HG02678 (cell line): ENCODE results near the gene GFOD1.
"Not testable (repeated sequence)": the region's sequence is repeated elsewhere in the genome, so short reads cannot be mapped to it uniquely, and the experiment has no call there.

Experiments used
- ATAC-seq: cut with Tn5 transposase; IDR thresholded peaks from one replicate; pipeline ENCODE4 v1.9.1; 2021; ENCODE audit warnings: mild to moderate bottlenecking, moderate library complexity; ENCODE audit not compliant: unreplicated experiment

Gene GFOD1

DNA sequence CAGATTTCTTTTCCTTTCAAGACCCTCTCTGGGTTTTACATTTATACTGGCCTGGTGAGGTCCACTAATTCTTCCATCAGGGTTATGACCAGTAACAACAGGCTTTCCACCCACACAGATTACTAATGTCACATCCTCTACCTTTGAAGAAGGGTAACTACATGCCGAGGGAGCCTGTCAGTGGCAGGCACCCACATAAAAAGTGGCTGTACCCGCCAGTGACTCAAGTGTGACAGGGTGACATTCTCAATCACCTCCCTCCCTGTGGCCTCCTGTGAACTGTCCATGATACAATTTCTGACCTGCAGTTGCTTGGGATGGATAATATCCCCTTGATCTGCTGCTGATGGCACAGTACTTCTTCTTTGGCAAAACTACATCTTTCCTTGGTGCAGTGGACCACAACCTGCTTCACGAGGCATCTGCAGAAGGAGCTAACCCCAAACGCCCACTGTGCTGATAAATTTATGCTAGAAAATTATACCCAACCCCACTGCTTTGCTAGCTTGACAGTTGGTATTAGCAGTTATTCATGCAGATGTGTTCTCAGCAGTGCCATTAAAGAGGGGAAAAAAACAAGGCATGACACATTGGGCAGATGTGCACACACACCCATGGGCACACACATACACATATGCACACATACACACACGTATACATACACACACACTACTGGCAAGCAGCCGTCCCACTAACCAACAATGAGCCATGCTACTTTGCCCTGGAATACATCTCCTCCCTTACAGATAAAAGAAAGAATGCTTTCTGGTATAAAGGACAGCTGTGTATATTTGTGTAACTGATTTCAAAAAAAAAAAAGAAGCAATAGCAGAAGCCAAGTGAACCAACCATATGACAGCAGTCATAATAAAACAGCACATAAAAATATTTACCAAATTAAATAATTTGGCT is 20.8 kb downstream of the GFOD1 start:
- ATAC-seq = no peak

DNA sequence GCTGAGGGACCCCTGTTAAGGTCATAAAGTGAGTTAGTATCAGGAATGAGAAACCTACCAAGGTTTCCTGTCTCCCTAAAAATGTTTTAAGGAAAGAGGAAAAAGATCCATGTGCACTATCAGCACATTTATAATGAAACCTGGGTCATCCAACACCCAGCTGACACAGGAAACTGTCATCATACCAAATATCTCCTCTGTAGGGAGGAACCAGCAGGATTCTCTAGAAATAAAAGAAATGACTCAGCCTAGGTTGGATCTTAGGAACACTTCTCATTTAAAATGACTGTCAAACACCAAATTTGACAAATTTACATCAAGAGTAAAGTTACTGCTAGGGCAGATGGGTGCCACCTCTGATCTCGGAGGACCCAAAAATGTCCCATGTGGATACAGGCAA is 21.7 kb downstream of the GFOD1 start:
- ATAC-seq = no peak

DNA sequence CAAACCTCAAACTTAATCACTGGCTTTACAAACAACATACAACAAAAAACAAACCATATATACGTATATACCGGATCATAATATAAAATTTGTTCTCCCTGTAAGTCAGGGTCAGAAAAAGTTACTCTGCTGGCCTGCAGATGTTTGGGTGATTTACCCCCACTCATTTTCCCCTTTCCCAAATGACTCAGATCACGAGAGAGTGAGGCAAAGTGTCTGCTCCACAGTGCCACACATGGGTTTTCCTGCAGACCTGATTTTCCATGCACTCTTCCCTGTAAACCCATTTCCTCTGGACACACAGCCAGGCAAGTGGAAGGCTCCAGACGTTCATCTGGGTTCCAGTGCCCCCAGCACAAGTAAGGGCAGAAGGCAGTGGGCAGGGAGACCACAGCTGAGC is 23.5 kb downstream of the GFOD1 start:
- no peak for ATAC-seq

DNA sequence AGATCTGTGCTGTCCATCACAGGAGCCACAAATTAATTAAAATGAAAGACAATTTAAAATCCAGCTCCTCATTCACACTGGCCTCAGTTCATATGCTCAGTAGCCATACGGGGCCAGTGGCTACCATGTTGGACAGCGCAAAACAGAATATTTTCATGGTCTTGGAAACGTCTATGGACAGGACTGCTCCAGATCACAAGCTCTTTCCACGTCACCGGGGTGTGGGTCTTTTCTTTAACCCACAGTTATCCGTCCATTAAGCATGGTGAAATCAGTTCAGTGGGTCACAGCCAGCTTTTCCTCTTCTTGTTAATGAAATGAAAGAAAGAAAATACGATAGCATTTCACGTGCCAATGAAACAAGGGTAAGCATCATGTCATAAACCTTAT is 24.1 kb downstream of the GFOD1 start:
- ATAC-seq = no peak

DNA sequence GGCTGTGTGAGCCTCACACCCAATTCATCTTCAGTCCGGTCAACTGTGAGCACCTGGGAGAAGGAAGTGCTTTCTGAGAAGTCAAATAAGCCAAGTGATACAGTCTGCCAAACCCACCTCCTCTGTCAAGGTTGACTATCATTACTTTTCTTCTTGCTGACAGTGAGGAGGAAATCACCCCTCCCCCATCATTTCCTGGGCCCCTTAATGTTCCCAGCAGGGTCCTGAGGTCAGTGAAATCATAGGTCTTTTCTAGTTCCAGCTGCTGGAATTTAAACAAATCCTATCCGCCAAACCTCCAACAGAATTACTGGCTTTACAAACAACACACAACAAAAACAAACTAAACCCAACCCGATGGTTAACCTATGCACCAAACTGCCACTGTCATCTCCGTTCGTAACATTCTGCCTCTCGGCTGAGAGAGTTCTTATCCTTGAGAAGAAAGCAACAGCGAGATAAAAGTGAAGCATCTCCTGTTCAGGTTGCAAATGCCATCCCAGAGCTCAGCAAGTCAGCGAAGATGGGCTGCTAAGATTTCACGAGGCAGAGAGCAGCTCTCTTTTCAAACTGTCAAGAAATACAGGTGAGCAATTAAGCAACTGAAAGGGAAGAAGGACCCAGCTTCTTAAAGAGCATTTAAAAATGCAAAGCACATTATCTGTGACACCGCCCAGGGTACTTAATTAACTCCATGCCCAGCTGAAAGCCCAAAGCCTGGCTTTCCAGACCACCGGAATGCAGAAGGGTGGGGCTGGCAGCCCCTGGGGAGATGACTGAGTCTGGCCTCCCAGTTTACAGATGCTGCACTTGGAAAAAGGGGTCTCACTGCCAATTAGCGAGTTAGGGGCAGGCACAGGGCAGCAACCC is 24.7 kb downstream of the GFOD1 start:
- no peak for ATAC-seq

DNA sequence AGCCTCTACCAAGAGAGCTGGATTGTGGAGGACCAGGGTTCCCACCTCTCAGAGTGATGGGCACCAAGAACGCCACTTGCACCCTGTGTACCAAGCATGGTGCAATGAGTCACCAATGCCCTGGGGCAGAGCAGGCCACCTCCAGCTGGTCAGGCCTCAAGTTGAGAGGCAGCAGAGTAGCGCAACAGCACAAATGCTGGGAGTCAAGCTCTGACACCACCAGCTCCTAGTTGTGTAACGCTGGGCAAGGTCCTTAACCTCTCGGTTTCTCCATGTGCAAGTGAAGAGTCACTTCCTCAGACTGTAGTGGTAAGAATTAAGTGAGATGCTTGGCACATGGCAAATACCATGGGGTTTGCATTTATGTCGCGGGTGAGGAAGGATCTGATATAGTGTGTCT is 25.6 kb downstream of the GFOD1 start:
- no peak for ATAC-seq

DNA sequence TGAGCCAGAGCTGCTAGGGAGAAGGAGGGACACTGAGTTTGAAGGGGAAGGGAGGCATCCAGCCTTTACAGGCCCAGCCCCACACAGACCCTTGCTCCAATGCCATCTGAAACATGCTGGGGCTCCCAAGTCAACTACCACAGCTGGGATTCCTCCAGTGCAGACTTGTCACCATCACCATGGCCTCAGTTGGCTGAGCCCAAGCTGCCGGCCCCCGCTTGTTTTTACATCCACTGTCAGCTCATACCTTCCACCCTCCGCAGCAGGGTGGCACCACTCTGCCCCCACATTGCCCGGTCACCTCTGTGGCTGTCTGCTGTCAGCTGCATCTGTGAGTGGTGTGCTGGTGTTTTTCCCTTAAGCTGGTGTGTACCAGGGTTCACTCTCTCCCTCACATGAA is 26.1 kb downstream of the GFOD1 start:
- ATAC-seq = no peak

DNA sequence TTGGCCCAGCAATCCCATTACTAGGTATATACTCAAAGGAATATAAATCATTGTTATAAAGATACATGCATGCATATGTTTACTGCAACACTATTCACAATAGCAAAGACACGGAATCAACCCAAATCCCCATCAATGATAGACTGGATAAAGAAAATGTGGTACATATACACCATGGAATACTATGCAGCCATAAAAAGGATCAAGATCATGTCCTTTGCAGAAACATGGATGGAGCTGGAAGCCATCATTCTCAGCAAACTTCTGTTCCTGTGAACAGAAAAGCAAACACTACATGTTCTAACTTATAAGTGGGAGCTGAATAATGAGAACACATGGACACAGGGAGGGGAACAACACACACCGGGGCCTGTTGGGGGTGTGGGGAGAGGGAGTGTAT is 27.1 kb downstream of the GFOD1 start:
- not testable (repeated sequence) for ATAC-seq

DNA sequence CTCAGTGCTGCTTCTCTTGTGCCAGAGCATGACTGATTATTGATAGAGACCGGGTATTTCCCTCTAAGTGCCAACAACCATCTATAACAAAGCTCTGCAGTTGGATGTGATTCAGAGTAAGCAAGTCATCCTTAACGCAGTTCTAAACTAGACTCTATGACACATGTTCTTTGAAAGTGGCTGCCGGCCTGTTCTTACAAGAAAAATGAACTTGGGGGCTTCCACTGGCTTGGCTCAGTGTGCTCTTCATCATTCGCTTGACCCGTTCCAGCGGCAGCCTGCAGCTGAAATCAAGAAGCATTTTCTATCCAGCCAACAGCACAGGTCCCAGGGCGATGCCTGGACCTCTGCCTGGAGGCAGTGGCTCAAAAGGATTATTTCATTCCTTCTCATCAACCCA is 29.8 kb downstream of the GFOD1 start:
- no peak for ATAC-seq

DNA sequence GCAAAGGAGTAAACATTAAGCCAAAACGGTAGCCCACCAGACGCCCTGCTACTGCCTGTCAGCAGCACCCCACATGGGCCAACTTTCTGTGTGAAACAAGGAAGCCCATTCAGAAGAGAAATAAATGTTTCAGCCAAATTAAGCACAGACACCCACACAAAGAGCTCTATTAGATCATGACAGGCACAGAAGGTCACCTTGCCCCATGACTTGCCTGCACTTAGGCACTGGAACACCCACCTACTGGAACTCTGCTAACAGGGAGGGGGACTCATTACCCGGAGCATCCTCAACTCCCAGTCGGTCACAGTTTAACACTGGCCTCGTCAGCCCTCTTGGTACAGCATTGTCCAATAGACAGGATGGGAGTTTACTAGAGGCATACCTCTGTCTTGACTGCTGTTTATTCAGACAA is 31.8 kb downstream of the GFOD1 start:
- no peak for ATAC-seq

DNA sequence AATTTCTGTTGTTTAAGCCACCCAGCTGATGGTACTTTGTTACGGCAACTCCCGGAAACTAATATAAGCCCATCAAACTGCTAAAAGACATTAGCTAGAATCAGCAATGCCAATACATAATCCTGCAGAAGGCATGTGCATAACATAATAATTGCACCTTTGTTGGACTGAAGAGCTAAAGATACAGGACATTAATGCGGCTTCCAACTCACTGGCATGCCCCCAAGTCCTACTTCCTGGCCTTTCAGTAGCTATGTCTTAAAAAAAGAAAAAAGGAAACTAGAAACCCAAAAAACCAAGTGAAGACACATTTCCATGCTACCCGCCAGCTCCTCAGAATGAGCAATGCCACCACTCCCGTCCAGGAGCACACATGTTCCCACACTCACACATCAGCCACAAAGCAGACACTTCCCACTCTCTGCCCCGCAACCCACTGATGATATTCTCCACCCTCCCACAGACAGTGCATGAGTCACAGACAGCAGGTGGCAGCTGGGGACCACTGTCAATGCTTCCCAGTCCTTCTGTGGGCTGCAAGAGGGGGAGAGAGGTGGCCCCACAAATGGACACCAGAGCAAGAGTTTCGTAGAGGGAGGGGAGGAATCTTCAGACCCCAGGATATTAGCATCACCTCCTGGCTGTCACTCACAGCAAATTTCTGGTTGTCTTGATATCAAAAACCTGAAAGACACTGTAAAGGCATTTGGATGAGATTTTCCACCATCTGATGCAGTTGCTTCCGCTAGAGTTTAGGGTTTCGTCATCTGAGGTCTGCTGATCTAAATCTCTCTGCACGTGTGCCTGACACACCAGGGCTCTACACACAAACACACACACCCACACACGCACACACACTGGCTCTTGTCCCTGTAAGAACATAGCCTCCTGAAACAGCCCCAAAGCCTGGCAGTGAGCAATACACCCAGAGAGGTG is 32.8 kb downstream of the GFOD1 start:
- no peak for ATAC-seq

DNA sequence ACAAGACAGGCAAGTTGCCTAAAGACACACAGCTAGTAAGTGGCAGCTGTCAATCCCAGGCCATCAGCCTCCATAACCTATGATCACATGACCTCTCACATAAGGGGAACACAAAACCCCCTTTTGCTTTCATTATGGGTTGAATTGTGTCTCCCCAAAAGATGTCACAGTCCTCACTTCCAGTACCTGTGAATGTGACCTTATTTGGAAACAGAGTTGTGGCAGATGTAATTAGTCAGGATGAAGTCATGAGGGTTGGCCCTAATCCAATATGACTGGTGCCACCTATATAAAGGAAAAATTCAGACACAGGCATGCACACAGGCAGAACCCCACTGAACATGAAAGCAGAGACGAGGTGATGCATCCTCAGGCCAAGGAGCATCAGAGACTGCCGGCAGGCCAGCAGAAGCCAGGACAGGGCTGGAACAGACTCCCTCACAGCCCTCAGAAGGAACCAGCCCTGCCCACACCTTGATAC is 33.6 kb downstream of the GFOD1 start:
- ATAC-seq = no peak

DNA sequence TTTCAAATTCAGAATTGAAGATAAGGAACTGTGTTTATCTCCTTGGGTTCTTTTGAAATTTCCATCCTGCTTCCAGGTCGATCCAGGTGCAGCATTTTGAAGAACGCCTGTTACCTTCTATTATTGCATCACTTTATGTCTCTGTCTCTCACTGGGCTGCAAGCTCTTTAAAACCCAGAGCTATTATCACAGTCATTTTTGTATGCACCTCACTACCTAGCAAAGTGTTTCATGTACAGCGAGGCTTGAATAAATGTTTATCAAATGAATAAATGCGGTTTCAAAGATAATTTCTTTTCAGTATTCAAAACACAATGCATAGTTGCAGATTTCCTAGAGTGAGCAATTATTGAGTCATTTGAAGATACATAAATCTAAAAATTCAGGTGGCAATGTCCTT is 34.2 kb downstream of the GFOD1 start:
- ATAC-seq = no peak

DNA sequence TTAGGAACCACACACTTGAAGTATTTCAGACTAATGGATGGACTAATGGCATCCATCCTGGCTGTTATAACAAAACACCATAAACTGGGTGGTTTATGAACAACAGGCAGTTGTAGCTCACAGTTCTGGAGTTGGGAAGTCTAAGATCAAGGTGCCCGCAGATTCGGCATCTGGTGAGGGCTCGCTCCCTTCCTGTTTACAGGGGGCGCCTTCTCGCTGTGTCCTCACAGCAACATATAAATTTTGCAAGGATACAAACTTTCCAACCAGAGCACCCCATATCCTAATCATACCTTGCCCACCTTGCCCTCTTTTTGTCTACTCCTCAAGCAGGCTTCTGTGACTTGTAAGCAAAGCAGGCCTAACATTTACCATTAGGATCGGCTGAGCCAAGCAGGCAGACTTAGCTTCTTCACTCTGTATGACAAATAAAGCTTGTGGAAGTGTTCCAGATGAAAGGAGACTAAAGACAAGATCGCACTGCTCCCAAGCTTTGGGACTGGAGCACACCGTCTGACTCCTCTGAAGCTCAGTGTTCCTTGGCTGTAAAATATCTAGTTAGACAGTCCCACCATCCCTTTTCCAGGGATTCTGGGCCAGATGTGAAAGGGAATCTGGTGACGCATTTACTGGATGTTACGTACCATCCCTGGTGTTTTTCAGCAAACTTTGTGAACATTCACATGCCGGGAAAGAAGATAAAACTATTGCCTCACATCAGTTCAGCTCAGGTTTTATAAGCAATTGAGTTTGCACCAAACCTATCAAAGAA is 34.9 kb downstream of the GFOD1 start:
- ATAC-seq = no peak

DNA sequence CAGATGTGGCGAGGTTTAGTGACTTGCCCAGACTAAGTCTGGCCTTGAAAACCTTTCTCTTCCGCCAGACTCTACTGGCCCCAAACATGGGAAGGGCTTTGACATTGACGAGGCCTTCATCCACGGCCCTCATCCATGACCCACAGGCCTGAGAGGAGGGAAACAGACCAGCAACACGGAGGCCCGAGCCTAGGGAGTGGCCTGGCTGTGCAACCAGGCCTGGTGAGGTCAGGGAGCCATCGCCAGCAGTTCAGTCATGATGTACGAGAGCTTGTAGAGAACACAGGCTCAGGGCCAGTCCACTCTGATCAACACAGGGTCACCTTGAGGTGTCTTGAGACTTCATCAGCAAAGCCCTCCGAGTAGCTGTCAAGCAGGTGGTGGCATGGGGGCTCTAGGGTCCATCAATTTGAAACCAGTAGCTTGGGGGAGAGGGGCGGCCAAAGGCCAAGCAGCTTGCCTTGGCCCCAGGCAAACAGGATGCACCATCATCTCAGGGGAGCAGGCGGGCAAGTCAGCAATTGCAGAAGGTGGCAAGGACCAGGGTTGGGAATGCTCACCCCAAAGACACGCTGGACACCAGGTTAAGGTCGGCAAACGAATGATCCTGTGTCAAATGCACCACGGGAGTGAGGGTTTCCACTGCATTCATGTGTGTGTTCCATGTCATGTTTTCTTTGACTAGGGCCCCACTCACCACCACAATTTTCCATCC is 36.1 kb downstream of the GFOD1 start:
- ATAC-seq = no peak

DNA sequence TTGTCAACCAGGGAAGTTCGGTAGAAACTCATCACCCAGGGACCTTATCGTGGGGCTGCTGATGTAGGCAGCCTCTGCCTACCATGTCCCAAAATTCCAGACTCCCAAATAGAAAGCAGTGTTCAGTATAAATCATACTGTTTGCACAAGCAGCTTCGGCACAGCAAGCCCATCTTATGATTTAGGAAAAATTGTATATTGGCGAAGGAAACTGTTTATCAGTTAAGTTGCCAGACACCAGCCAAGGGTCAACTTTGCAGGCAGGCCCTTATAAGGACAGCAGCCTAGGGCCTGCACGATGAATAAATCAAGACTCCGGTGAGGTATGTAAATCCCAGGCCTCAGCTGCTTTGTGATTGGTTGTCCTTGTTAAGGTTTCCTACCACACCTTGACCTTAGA is 36.8 kb downstream of the GFOD1 start:
- no peak for ATAC-seq

DNA sequence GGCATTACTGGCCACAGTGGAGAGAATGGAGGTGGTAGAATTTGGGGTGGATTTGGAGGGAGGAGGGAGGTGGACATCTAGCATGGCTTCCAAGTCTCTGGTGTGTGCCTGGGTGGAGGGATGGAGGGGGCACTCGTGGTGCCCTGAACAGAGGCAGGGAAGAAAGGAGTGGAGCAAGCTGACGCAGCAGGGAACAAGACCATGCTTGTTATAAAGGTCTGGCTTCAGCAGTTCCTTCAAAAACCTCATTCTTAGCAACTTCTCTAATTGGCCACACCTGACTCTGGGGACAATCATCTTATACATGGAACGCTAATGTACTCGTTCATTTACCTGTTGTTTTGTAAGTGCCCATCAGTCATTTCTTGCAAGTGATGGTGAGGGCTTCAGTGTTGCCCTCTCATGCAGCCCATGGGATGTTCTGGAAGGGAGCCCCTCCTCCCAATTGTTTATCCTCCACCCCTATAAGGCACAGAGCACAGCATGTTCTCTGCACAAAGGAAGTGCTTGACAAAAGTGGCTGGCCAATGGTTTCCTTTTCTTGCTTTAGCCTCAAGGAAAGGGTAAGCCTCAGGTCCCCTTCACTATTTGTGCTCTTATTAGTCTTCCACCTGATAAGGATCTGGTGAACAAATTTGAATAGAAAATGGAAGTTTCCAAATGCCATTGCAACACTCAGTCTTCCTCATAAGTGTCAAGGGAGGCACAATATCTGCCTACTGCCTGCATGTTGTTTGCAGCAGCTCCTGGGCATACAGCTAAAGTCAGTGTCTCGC is 39.3 kb downstream of the GFOD1 start:
- ATAC-seq = no peak

DNA sequence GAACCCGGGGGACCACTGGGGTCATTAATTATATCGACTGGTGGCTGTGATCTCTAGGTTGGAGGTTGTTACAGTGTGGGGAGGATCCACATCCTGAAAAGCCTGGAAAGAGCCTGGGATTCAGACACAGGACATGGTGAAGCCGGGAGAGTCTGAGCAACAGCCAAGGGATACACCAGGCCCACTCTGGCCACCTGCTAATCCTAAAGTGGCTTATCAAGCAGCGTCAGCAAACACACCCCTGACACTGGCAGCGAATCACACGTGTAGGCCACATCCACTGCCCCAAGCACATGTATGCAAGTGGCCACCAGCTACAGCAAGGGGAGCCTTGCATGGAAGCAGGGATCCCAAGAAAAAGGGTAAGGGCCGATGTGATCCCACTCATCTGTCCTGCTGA is 41.0 kb downstream of the GFOD1 start:
- ATAC-seq = no peak

DNA sequence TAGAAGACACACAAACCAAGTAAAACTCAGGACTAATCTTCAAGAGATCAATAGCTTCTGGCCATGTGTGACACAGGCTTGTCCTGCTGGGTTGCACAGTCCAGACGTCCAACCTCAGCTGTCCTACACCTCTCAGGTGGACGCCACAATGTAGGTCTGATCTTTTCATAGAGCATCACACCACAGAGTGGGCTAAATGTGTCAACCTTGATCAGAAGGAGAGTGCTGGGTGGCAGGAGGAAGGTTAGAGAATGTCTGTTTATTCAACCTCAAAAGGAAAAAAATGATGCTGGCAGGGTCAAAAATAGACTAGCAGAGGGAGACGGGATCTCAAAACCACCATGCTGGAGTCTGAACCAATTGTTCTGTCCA is 41.7 kb downstream of the GFOD1 start:
- ATAC-seq = no peak
